Measurements from ENCODE around the gene CREB3L1. TPM values are rescaled to one million over a fixed set of nuclear protein-coding genes. Genes with fewer than 3 reads are reported as not detected.

CREB3L1 gene
- total and polyA plus RNA-seq, 10 donors, result 0.28 to 8.9 (median 2.8) TPM

DNA sequence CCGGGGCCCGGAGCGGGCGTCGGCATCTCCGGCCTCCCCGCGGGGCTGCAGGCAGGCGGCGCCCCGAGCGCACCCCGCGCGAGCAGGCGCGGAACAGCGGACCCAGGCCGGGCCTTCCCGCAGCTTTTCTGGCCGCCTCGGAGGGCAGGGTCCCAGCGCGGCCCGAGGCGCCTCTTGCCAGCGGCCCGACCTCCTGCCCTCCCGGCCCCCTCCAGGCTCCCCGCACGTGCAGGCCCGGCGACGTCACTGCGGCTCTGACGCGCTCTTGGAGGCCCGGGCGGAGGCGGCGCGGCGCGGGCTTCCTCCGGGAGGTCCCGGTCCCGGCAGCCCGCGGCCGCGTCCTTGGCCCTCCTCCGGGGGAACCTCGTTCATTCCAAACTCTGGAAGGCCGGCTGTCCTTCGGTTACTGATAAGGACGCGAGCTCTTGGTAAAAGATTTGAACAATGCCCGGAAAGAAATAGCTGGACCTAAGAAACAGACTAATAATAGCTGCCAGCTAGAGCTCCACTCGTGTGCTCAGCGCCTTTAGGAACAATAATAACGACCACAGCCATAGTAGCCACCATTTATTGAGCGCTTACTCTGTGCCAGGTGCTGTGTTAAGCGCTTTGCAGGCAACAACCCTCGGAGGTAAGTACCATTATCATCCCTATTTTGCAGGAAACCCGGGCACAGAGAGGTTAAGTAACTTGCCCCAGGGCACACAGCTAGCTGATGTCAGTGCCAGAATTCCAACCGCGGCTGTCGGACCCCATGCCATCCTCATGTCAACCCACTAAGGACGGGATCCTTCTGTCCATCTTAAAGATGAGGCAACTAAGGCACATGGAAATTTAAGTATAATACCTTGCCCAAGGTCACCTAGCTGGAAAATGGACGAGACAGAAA lies 39.1 kb upstream of the CREB3L1 start:
- intact Hi-C loops (cut with DNase I; ENCODE audit: low total_unique reads), result loop anchor here (10.0 kb wide), 1 partner anchor 114 kb away; the partner anchor contains the start of gene PHF21A
- WGBS, 5 donors, result 1 to 5% (median 1%) methylated on average over 22 to 70 of the region's 70 CpGs
- peak; percentile 94 for DNase-seq
- Histone ChIP-seq H3K27me3 (replicated peaks in 1 of 7) (peaks cover 0 to 35% (median 17%) of the 10 kb centered on the region in 7 donors), H3K9me3 (peaks cover 0 to 2% (median under 1%) of the 10 kb centered on the region in 8 donors), H3K36me3 (no peaks in the 10 kb centered on the region), H3K4me3 (peak overlapping the region; percentile 27 to 68 (median 50)), H3K4me1 (peaks cover 16 to 53% (median 42%) of the 10 kb centered on the region in 6 donors), H3K27ac (peak overlapping the region; percentile 72 to 93 (median 89))
- no peak for TF ChIP-seq POLR2A (IDR thresholded peaks at IDR 0.05)
- TF ChIP-seq POLR2AphosphoS5 (IDR thresholded peaks at IDR 0.05), result peak in 1 of 3 donors; percentile 37
- TF ChIP-seq, protein P1, sequence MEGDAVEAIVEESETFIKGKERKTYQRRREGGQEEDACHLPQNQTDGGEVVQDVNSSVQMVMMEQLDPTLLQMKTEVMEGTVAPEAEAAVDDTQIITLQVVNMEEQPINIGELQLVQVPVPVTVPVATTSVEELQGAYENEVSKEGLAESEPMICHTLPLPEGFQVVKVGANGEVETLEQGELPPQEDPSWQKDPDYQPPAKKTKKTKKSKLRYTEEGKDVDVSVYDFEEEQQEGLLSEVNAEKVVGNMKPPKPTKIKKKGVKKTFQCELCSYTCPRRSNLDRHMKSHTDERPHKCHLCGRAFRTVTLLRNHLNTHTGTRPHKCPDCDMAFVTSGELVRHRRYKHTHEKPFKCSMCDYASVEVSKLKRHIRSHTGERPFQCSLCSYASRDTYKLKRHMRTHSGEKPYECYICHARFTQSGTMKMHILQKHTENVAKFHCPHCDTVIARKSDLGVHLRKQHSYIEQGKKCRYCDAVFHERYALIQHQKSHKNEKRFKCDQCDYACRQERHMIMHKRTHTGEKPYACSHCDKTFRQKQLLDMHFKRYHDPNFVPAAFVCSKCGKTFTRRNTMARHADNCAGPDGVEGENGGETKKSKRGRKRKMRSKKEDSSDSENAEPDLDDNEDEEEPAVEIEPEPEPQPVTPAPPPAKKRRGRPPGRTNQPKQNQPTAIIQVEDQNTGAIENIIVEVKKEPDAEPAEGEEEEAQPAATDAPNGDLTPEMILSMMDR (IDR thresholded peaks at IDR 0.05 in 8 of 11, conservative IDR thresholded peaks at IDR 0.05 in 3 of 11), result peak in 2 of 11 experiments; percentile 17 to 32

- 8 to 20% (median 11%) methylated on average over 19 to 46 of the region's 46 CpGs for WGBS, 5 donors
- intact Hi-C loops (cut with DNase I; ENCODE audit: low total_unique reads), result loop anchor here (10.0 kb wide), 1 partner anchor 114 kb away; the partner anchor contains the start of gene PHF21A
- TF ChIP-seq POLR2AphosphoS5 (IDR thresholded peaks at IDR 0.05) (peak; percentile 64 to 85 (median 77)), POLR2A (IDR thresholded peaks at IDR 0.05) (no peak)
- TF ChIP-seq, protein P1 (IDR thresholded peaks at IDR 0.05 in 8 of 11, conservative IDR thresholded peaks at IDR 0.05 in 3 of 11), result peak; percentile 94 to 100 (median 100)
- peak overlapping the region; percentile 27 to 68 (median 50) for H3K4me3 ChIP-seq
- H3K27ac ChIP-seq, result peak overlapping the region; percentile 55 to 93 (median 89)
- H3K9me3 ChIP-seq, result no peaks in the 10 kb centered on the region
- H3K4me1 ChIP-seq, result peaks cover 16 to 61% (median 48%) of the 10 kb centered on the region in 6 donors
- no peaks in the 10 kb centered on the region for H3K36me3 ChIP-seq
- H3K27me3 ChIP-seq (replicated peaks in 1 of 7), result peaks cover 0 to 35% (median 17%) of the 10 kb centered on the region in 7 donors
- peak; percentile 96 for DNase-seq
Observed at GRCh38 chr11:46238967-46239800, 38.3 kb upstream of the CREB3L1 start.

DNA sequence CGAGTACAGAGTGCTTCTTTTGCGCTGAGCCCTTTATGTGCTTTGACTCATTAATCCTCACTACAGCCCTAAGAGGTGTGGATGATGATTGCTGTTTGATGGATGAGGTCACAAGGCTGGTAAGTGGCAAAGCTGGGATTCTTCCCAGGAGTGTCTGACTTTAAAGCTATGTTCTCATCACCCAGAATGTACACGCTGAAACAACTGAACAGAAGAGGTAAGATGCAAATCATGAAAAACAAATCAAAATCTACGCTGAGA lies 37.7 kb upstream of the CREB3L1 start:
- intact Hi-C loops (cut with DNase I; ENCODE audit: low total_unique reads), result loop anchor here (5.0 to 10.0 kb wide), 2 partner anchors 68 to 115 kb away; partner anchors contain the start of gene PHF21A
- DNase-seq, result no peak
- Histone ChIP-seq H3K4me3 (peak overlapping the region in 4 of 8 donors; percentile 2 to 68 (median 50)), H3K27me3 (replicated peaks in 1 of 7) (peaks cover 0 to 32% (median 17%) of the 10 kb centered on the region in 7 donors), H3K27ac (peak overlapping the region in 7 of 8 donors; percentile 55 to 93 (median 90)), H3K36me3 (no peaks in the 10 kb centered on the region), H3K4me1 (peaks cover 16 to 61% (median 48%) of the 10 kb centered on the region in 6 donors), H3K9me3 (no peaks in the 10 kb centered on the region)
- TF ChIP-seq POLR2AphosphoS5 (IDR thresholded peaks at IDR 0.05) (no peak), POLR2A (IDR thresholded peaks at IDR 0.05) (no peak)
- TF ChIP-seq, protein P1 (IDR thresholded peaks at IDR 0.05 in 8 of 11, conservative IDR thresholded peaks at IDR 0.05 in 3 of 11), result no peak
- WGBS, 5 donors, result 60 to 78% (median 70%) methylated on average over 4 of the region's 4 CpGs
